Esophagus squamous epithelium (tissue), 4 donors: Measurements from ENCODE around the gene ZNF672.

ENCODE experiments used
- CTCF ChIP-seq, 6 experiments: fragments of 450-650 bp in 4 of 6; fragments of 200-600 bp in 2 of 6; sonication (generic) in 2 of 6; IDR thresholded peaks; one replicate each; pipeline ENCODE4 v1.5.1; 2016 to 2019; ENCODE audit warnings: antibody characterized with exemption in 6 of 6, mild to moderate bottlenecking in 4 of 6, moderate library complexity in 4 of 6
- POLR2A ChIP-seq, 4 donors: fragments of 450-650 bp; IDR thresholded peaks; one replicate each; pipeline ENCODE4 v1.6.1; 2017; ENCODE audit warnings: antibody characterized with exemption in 4 of 4, mild to moderate bottlenecking in 4 of 4, moderate library complexity in 3 of 4

- TF ChIP-seq CTCF (IDR thresholded peaks at IDR 0.05) = no peak
- no peak for TF ChIP-seq POLR2A (IDR thresholded peaks at IDR 0.05)
These were observed 46.7 kb downstream of the ZNF672 start for GRCh38 chr1:248884632-248885295.
